A549 (cell line): ENCODE results near the gene MRPS22.

ENCODE experiments used
- CEBPB ChIP-seq, 2 experiments: fragments of >200 bp in 1 of 2; sonication (Bioruptor Twin) in 1 of 2; formaldehyde crosslinking in 1 of 2; IDR thresholded peaks; 2 replicates each; pipeline ENCODE4 v1.6.1; 2012 to 2016
- PHF8 ChIP-seq: fragments of 200-600 bp; sonication (generic); IDR thresholded peaks from 2 replicates; pipeline ENCODE4 v1.6.1; 2016; ENCODE audit warnings: low read depth, mild to moderate bottlenecking, antibody characterized with exemption, moderate library complexity, borderline replicate concordance
- POLR2A ChIP-seq: IDR thresholded peaks from 2 replicates; pipeline ENCODE4 v1.6.1; 2012; ENCODE audit warnings: mild to moderate bottlenecking, low read length
- RAD21 ChIP-seq, 2 experiments: fragments of >200 bp in 1 of 2; sonication (Bioruptor Twin) in 1 of 2; formaldehyde crosslinking in 1 of 2; IDR thresholded peaks in 1 of 2; conservative IDR thresholded peaks in 1 of 2; 2 replicates in 1 of 2; 3 replicates in 1 of 2; pipeline ENCODE4 v1.6.1; 2012 to 2018; ENCODE audit warnings: inconsistent platforms in 1 of 2
- SMC3 ChIP-seq: fragments of >200 bp; sonication (Bioruptor Twin); formaldehyde crosslinking; IDR thresholded peaks from 3 replicates; pipeline ENCODE4 v1.6.1; 2018; ENCODE audit warnings: inconsistent platforms
- TF ChIP-seq, protein P1 (sequence below): fragments of >200 bp; sonication (Bioruptor Twin); formaldehyde crosslinking; IDR thresholded peaks from 3 replicates; pipeline ENCODE4 v1.5.1; 2016
- TF ChIP-seq, protein P2 (sequence below): fragments of 150-350 bp; IDR thresholded peaks from 2 replicates; pipeline ENCODE4 v1.6.1; 2014; ENCODE audit warnings: low read depth, mild to moderate bottlenecking, low read length

DNA sequence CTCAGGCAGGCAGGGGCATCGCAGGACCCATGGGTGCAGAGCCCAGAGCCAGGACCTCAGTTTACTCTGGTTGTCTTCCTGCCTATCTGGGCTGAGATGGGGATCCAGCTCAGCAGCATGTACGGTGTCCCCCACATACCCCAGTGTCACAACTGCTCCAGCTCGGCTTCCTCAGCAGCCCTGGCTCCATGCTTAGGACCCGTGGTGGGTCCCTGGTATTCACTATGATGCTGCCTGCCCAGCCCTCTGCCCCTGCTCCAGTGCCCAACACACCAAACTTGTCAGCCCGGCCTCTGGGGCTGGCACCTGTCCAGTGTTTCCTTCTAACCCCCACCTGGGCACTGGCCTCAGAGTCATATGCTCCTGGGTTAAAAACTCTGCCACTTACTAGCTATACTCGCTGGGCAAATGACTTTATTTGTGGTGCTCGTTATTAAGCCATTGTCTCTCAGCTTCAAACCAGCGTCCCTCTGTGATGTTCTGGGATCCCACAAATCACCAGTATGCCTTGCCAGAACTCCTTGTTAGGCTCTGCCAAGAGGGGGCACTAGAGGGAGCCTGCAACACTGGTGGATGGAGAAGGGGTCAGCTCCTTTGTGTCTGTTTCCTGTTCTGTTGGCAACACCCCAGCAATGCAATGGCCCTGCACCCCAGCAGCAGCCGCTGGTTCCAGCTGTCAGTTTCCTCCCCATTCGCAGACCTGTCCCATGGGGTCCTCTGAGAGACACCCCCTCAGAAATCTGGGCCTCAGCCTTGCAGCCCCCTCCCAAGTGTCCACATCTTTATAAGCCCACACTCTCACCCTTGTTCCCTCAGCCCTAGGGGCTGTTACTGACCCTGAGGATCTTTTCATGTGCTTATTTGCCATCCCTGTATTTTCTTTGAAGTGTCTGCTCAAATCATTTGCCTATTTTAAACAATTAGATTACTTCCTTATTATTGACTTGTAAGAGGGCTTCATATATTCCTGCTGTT lies 24.1 kb upstream of the MRPS22 start:
- no peak for TF ChIP-seq POLR2A
- TF ChIP-seq, protein P1, sequence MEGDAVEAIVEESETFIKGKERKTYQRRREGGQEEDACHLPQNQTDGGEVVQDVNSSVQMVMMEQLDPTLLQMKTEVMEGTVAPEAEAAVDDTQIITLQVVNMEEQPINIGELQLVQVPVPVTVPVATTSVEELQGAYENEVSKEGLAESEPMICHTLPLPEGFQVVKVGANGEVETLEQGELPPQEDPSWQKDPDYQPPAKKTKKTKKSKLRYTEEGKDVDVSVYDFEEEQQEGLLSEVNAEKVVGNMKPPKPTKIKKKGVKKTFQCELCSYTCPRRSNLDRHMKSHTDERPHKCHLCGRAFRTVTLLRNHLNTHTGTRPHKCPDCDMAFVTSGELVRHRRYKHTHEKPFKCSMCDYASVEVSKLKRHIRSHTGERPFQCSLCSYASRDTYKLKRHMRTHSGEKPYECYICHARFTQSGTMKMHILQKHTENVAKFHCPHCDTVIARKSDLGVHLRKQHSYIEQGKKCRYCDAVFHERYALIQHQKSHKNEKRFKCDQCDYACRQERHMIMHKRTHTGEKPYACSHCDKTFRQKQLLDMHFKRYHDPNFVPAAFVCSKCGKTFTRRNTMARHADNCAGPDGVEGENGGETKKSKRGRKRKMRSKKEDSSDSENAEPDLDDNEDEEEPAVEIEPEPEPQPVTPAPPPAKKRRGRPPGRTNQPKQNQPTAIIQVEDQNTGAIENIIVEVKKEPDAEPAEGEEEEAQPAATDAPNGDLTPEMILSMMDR: no peak
- TF ChIP-seq SMC3: no peak
- TF ChIP-seq CEBPB (IDR thresholded peaks at IDR 0.05): no peak
- TF ChIP-seq RAD21 (conservative IDR thresholded peaks at IDR 0.05 in 1 of 2, IDR thresholded peaks at IDR 0.05 in 1 of 2): no peak
- no peak for TF ChIP-seq PHF8
- TF ChIP-seq, protein P2, sequence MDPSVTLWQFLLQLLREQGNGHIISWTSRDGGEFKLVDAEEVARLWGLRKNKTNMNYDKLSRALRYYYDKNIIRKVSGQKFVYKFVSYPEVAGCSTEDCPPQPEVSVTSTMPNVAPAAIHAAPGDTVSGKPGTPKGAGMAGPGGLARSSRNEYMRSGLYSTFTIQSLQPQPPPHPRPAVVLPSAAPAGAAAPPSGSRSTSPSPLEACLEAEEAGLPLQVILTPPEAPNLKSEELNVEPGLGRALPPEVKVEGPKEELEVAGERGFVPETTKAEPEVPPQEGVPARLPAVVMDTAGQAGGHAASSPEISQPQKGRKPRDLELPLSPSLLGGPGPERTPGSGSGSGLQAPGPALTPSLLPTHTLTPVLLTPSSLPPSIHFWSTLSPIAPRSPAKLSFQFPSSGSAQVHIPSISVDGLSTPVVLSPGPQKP: no peak
